Posterior vena cava (tissue), 2 donors: ENCODE measurements around the gene PKD1. TPM values are rescaled to one million over a fixed set of nuclear protein-coding genes. Genes with fewer than 3 reads are reported as not detected.

Experiments used
- DNase-seq: peaks from one replicate; pipeline ENCODE4 v3.0.0-alpha.2; 2020; ENCODE audit warnings: low spot score
- intact Hi-C, 2 donors: fragments of 100-400 bp; cut with DNase I; formaldehyde crosslinking; loops; one replicate each; pipeline versions ENCODE4 v1.14.1 to v1.14.2; 2022 to 2023
- total RNA-seq, 2 donors: library from RNA; stranded (reverse); fragmentation: NEBNext Ultra II Directional; extraction: Animal tissue kit (Norgen Biotek cat#: 25700); gene quantifications; one replicate each; pipeline ENCODE4 v1.2.1, GENCODE V29; 2021
- donor health status: DM: yes; HTN: yes; CAD: no.
- donor health status: DM: yes; HTN: yes; CAD: no.

Gene PKD1
- total RNA-seq, 2 donors from 2014 or later: 177 to 181 TPM

DNA sequence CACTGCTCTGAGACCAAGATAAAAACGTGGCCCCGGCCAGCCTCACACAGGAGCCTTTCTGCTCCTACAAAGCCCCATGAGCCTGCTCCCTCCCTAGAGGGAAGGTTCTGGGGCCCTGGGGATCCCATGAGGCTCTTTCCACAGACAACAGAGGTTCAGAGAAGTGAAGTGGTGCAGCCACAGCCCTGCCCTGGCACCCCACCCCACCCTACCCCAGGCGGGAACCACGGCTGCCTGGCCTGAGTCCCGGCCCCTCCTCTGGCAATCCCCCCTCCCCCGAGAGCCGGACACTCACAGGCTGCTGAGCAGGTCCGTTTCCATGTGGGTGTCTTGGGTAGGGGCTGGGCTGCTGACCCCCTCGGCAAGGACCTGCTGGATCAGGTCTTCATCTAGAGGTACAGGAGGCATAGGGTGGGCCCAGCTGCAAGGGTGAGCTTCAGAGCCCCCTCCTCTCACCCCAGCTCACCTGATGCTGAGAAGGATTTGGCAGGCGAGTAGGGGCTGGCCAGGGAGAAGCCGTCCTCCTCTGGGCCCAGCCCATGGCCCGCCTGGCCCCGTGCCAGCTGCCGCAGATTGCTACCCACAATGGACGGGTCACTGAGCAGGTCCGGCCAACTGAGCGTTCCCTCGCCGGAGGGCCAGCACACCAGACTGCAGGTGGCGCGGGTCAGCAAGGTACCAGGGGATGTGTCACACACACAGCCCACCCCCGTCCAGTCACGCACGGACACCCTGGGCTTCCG lies 38.7 kb downstream of the PKD1 start:
- intact Hi-C loops: loop anchor here in 1 of 2 donors (10.0 kb wide), 1 partner anchor 62 kb away; no protein-coding TSS in a partner anchor
- DNase-seq: no peak

- intact Hi-C loops: loop anchor here in 1 of 2 donors (10.0 kb wide), 1 partner anchor 61 kb away; no protein-coding TSS in a partner anchor
- no peak for DNase-seq
Measured at GRCh38 chr16:2095918-2096582, 39.6 kb downstream of the PKD1 start.

- intact Hi-C loops: loop anchor here in 1 of 2 donors (10.0 kb wide), 1 partner anchor 61 kb away; no protein-coding TSS in a partner anchor
- DNase-seq: no peak
Measured at GRCh38 chr16:2095315-2095853, 40.3 kb downstream of the PKD1 start.

- DNase-seq: no peak
Measured at GRCh38 chr16:2093793-2094192, 41.9 kb downstream of the PKD1 start.

DNA sequence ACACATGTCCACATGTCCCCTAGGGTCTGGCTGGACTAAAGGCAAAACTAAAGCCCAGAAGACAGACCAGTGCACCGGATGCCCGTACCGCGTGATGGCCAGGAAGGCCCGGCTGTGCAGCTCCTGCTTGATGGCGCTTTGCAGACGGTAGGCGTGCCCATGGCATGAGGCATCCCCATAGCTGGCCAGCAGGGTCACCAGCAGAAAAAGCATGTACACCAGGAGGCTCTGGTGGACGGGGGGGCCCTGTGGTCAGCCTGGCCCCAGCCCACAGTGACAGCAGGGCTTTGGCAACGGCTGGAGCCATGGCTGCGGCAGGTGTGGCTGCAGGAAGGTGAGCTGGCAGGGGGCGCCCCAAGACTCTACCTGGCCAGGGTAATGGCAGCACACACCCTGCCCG lies 42.8 kb downstream of the PKD1 start:
- intact Hi-C loops: loop anchor here in 1 of 2 donors (10.0 kb wide), 1 partner anchor 58 kb away; no protein-coding TSS in a partner anchor
- no peak for DNase-seq

More at GRCh38 chr16:2093793-2094192, 41.9 kb downstream of the PKD1 start:
- intact Hi-C loops: loop anchor here in 1 of 2 donors (10.0 kb wide), 1 partner anchor 59 kb away; no protein-coding TSS in a partner anchor

GRCh38 chr16:2092256-2092620 lies 43.5 kb downstream of the PKD1 start:
- intact Hi-C loops: loop anchor here in 1 of 2 donors (10.0 kb wide), 1 partner anchor 57 kb away; no protein-coding TSS in a partner anchor
- DNase-seq: no peak

- intact Hi-C loops: loop anchor here in 1 of 2 donors (10.0 kb wide), 1 partner anchor 57 kb away; no protein-coding TSS in a partner anchor
- DNase-seq: no peak
Measured at GRCh38 chr16:2091547-2092255, 44.0 kb downstream of the PKD1 start.

- DNase-seq: no peak
- intact Hi-C loops: loop anchor here in 1 of 2 donors (10.0 kb wide), 1 partner anchor 56 kb away; no protein-coding TSS in a partner anchor
Measured at GRCh38 chr16:2090777-2091546, 44.7 kb downstream of the PKD1 start.

GRCh38 chr16:2090481-2090776 lies 45.3 kb downstream of the PKD1 start:
- intact Hi-C loops: loop anchor here in 1 of 2 donors (10.0 kb wide), 1 partner anchor 56 kb away; no protein-coding TSS in a partner anchor

DNA sequence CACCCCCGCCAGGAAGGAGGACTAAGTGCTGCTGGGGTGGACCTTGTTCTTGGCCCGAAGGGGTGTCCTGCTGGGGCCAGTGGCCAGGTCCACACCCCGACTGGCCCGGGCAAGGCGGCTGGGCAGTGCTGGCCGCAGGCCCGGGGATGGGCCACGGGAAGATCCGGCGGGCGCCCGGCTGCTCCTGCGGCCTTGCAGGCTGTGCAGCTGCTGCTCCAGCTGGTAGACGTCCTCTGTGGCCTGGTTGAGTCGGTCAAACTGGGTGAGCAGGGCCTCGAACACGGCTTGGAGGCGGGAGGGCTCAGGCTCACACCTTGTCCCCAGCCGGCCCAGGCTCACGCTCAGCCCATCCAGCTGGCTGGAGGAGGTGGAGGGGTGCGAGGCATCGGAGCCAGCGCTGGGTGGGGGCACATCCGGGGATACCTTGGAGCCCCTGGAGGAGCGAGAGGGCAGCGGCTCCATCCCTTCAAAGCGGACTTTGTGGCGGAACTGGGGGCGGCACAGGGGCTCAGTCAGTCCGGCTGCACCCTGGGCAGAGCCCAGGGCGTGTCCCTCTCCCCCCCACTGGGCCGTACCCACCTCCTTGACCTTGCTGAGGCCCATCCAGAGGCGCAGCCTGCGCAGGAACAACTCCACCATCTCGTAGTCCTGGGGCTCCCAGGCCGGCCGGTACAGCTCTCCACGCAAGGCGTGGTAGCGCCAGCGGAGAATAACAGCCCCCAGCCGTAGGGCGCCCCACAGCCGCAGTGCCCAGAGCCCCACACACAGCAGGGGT lies 45.8 kb downstream of the PKD1 start:
- intact Hi-C loops: loop anchor here in 1 of 2 donors (10.0 kb wide), 2 partner anchors 55 to 1545 kb away; no protein-coding TSS in a partner anchor
- DNase-seq: no peak

More at GRCh38 chr16:2090481-2090776, 45.3 kb downstream of the PKD1 start:
- DNase-seq: no peak

GRCh38 chr16:2088759-2089358 lies 46.8 kb downstream of the PKD1 start:
- intact Hi-C loops: loop anchor here in 1 of 2 donors (10.0 kb wide), 1 partner anchor 1546 kb away; no protein-coding TSS in a partner anchor
- DNase-seq: no peak

GRCh38 chr16:2087748-2088631 lies 47.7 kb downstream of the PKD1 start:
- no peak for DNase-seq
- intact Hi-C loops: loop anchor here in 1 of 2 donors (10.0 kb wide), 1 partner anchor 1547 kb away; no protein-coding TSS in a partner anchor

DNA sequence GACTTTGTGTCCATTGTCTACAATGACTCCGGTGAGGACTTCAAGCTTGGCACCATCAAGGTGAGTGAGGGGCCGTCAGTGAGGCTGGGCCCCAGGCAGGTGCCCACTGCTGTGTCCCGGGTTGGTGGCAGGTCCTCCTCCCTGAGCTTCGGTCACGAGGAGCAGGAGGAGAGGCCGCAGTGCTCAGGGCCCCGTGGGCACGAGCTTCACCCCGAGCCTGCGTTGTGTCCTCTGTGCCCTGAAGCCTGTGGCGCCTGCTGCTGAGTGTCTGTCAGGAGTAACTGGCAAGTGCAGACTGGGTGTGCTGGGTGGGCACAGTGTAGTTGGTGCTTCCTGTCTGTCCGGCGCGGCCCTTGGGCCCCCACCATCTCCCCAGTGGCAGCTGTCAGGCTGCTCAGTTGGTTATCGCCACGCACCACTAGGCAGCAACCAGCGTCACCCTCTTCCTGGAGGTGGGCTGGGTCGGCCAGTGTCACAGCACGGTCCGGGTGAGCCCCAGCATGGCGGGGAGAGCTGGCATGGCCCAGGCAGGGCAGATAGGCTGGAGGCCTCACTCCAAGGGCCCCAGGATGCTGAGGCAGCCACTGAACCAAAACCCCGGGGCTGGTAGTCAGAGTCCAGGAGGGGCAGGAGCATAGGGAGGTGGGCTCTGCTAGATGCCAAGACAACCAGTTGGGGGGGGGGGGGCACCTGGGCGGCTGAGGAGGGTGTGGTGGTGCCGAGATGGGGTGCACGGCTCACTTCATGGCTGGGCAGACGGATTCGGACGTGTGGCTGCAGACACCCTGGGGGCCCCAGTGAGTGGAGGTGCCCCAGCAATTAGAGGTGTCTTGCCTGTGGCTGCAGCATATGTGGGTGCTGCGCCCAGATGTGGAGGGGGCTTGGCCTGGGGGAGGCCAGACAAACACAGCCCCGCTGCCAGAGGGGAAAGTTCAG lies 48.6 kb downstream of the PKD1 start:
- intact Hi-C loops: loop anchor here in 1 of 2 donors (10.0 kb wide), 1 partner anchor 1548 kb away; no protein-coding TSS in a partner anchor
- no peak for DNase-seq

- intact Hi-C loops: loop anchor here in 1 of 2 donors (10.0 kb wide), 1 partner anchor 1549 kb away; no protein-coding TSS in a partner anchor
- DNase-seq: no peak
Measured at GRCh38 chr16:2086106-2086742, 49.5 kb downstream of the PKD1 start.
